Stimulated activated CD8-positive, alpha-beta memory T cell treated with anti-CD3 and anti-CD28 coated beads, Interleukin-4, amount 100 ng/mL, for 24 hours (primary cell): ENCODE results near the gene CD58.
"Not testable (repeated sequence)": the region's sequence is repeated elsewhere in the genome, so short reads cannot be mapped to it uniquely, and the experiment has no call there.

Experiments used
- DNase-seq: peaks from one replicate; pipeline ENCODE4 v3.0.0-alpha.2; 2020; ENCODE audit warnings: low read depth

CD58 gene

GRCh38 chr1:116591951-116592605 lies 21.3 kb upstream of the CD58 start:
- DNase-seq, result not testable (repeated sequence)

DNA sequence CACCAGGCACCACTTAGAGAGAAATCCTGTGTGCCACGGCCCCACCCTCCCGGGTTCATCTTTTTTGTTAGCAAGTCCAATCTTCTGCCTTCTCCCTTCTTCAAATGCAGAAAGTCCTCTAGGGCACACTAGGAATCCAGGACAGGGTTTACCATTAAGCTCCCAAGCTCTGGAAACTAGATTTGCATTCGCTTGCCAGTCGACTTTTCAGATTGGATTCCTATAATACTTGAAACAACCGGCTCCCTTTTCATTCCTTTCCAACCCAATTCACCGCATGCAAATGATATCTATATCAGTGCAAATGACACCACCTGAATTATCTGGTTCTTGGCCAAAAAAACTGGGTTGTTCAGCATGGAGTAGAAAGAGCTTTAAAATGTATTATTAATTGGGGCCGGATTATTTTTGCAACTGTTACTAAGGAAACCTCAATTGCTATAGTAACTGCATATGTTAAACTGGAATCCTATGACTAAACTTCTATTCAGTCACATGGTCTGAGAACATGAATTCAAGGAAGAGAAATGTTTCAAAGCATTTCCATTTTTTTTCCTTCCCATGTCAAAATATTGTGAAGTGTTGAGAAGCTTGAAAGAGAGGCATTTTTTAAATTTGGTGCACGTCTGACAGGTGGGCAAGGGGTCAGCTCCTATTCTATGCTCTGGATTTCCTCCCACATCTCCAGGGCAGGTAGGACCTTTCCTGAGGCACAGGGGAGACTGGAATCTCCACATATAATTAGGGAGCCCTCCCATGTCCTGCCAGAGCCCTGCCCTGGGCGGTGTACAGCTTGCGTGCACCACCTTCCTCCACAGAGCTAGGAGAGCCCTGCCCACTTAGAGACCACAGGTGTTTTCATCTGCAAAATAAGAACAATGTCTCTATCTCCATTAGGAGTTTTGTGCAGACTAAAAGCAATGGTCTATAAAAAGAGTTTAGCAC lies 20.5 kb upstream of the CD58 start:
- not testable (repeated sequence) for DNase-seq

DNA sequence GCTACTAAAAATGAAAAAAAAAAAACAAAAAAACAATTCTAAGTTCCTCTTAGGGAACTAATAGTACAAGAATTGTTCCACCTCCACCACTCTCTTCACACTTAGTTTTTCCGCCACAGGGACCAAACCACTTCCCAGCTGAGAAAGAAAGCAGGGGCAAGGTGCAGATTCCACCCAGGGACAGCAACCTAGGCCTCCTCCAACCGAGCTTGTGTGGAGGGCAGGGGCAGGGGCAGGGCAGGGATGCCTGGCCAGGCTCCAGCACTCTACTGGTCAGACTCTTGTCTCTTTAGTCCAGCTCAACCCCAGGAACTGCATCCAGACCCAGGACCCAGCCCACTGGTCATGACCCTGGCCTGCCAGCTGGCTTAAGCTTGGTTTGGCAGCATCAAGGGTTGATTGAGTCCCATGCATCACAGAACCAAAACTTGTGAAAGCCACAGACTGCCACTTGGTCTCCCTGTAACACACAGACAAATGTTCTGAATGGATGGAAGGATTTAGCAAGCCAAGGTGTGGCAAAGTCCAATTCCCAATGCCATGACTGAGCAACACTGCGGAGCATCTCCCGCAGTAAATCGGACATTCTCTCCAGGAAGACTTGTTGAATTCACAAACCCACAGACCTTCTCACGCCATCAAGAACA lies 19.7 kb upstream of the CD58 start:
- not testable (repeated sequence) for DNase-seq

DNA sequence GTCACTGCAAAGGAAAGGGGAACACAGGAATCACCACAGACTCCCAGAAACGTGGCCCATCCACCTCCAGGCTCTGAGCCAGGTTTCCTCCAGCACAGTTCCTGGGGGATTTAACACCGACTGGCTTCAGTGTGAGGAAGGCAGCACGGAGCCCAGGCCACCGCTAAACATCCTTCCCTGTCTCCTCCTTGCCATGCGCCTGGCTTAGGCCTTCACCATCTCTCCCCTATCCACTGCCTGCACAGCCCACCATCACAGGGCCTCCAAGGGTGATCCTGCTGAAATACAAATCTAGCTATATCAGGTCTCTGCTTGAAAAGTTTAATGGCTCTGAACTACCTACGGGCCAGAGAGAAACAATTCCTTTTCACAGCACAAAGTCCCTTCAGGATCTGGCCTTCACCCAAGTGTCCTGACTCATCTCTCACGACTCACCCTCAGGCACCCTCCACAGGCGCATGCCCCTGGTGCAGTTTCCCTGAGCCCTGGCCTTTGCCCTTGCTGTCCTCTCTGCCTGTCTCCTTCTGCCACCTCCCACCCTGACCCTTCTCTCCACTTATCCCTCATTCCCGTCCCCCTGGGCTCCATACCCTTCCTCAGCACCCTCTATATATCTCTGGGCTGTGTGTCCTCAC lies 18.4 kb upstream of the CD58 start:
- DNase-seq, result not testable (repeated sequence)

DNA sequence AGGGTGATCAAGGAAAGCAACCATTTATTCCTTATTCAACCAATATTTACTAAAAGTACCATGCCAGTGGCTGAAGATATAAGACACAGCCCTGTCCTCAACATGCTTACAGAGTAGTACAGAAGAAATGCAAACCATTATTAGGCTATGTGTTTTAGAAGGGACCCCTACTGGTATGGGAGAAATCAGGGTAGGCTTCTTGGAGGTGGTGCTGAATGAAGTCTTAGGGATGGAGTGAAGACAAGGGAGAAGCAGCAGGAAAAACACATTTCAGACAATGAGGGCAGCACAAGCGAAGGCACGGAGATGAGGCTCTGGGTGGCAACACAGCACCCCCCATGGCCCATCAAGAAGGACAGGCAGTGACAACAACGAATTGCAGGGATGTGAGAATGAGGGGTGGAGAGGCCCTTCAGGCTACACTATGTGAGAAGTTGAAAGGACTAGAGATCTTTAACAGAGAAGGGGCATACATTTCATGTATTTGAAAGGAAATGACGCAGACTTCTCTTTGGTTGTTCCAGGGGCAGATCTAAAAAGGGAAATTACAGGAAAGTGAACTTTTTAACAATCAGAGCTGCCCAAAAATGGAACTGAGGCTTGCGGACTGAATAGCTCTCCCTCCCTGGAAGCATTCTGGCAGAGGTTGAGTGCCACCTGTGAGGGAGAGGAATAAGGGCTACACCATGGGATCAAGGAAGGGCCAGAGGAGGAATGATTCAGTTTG lies 16.8 kb upstream of the CD58 start:
- DNase-seq, result no peak

GRCh38 chr1:116586741-116587143 lies 15.9 kb upstream of the CD58 start:
- DNase-seq, result no peak

- no peak for DNase-seq
Observed at GRCh38 chr1:116585886-116586285, 15.1 kb upstream of the CD58 start.

- DNase-seq, result no peak
Observed at GRCh38 chr1:116581323-116581885, 10.6 kb upstream of the CD58 start.

DNA sequence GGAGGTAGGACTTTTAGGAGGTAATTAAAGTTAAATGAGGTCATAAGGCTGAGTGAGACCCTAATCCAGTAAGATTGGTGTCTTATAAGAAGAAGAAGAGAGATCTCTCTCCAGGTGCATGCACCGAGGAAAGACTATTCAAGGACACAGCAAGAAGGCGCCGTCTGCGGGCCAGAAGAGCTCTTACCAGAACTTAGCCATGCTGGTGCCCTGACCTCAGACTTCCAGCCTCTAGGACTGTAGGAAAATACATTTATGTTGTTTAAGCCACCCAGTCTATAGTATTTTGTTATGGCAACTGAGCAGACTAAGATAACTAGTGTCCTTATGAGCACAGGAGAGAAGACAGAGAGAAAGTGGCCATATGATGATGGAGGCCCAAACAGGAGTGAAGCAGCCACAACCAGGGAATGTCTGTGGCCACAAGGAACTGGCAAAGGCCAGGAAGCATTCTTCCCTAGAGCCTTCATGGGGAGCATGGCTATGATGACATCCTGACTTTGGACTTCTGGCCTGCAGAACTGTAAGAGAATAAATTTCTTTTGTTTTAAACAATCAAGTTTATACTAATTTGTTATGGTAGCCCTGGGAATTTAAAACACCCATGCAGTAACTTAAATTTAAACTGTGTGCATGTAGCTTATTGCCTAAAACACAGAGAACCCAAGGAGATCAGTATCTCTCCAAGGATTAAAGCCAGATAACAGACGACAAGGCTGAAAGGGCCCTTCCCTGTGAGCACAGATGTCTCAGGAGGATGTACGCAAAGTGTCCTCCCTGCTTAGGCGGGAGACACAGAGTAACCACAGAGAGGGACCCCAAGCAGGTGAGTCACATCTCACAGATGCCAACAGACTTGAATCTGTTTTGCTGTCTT lies 9.9 kb upstream of the CD58 start:
- no peak for DNase-seq

- DNase-seq, result no peak
Observed at GRCh38 chr1:116579259-116579875, 8.5 kb upstream of the CD58 start.

DNA sequence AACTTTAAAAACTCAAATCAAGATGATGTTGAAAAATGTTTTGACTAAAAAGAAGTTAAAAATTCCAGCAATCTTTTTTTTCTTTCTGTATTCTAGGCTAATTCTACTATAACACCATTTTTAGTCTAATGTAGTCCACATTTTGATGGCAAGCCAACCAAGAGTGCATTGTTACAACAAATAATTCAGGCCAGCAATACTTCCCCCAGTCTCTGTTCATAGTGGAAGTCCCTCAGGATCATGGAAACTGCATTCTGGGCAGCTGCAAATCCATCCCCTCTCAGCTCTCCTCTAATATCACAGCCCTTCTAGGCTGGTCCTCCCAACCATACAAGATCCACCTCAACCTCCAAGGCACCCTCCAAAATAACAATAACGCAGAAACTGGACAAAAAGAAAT lies 7.8 kb upstream of the CD58 start:
- no peak for DNase-seq

DNA sequence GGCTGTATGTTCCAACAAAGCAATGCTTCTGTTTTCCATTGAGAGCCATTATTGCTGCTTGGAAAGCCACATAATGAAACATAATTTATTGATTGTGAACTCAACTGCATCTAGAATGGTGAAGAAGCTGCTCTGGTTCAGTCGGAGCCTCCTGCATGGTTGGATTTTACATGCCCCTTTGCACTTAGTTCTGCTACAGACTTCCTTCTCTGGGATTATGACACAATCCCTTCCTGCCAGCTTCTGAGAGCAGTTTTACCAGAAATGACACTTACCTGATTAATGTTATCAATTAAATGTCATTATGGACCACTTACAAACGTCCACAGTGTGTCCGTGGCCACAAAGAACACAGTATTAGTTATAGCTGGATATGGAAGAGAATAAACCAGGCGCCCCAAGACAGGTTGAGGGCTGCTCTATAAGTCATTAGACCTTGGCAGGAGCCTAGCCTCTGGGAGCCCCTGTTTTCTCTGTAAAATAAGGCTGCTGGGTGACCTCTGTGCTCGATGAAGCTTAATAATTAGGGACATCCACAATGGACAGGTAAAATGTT lies 7.0 kb upstream of the CD58 start:
- DNase-seq, result no peak

GRCh38 chr1:116574581-116575291 lies 3.9 kb upstream of the CD58 start:
- DNase-seq, result peak; percentile 35

GRCh38 chr1:116573431-116574095 lies 2.7 kb upstream of the CD58 start:
- DNase-seq, result no peak

- DNase-seq, result no peak
Observed at GRCh38 chr1:116572771-116573430, 2.1 kb upstream of the CD58 start.

GRCh38 chr1:116572099-116572498 lies 1.3 kb upstream of the CD58 start:
- no peak for DNase-seq

GRCh38 chr1:116571215-116571919 lies 541 bp upstream of the CD58 start:
- no peak for DNase-seq
